AG04450 (cell line): ENCODE data around the gene SOD2. TPM values are rescaled to one million over a fixed set of nuclear protein-coding genes. Genes with fewer than 3 reads are reported as not detected.
"Not testable (repeated sequence)": the region's sequence is repeated elsewhere in the genome, so short reads cannot be mapped to it uniquely, and the experiment has no call there.

Experiments used
- CTCF ChIA-PET: fragments of 300-600, 350-600 bp; formaldehyde crosslinking; extraction: SDS; loops from one replicate; lab custom pipeline; 2022; ENCODE audit warnings: antibody characterized with exemption, inconsistent platforms; lab: Charles Lee
- POLR2A ChIA-PET: fragments of 350-600 bp; formaldehyde crosslinking; extraction: SDS; loops from one replicate; lab custom pipeline; 2021; ENCODE audit warnings: antibody characterized with exemption, inconsistent platforms; lab: Yijun Ruan, JAX
- DNase-seq: peaks from one replicate; pipeline ENCODE4 v3.0.0-alpha.2; 2011; ENCODE audit warnings: low read depth, low spot score
- H3K27ac ChIP-seq: one replicate; pipeline ENCODE4 v1.5.1; 2012; ENCODE audit warnings: low read depth, low read length, control low read depth
- H3K27me3 ChIP-seq: one replicate; pipeline ENCODE4 v1.6.0; 2012; ENCODE audit warnings: low read length; ENCODE audit not compliant: control insufficient read depth, insufficient read depth
- H3K4me3 ChIP-seq: 2 replicates; pipeline ENCODE4 v1.5.1; 2011; ENCODE audit warnings: mild to moderate bottlenecking, low read depth, low read length, control low read depth
- H3K9me3 ChIP-seq: 2 replicates; pipeline ENCODE4 v1.5.1; 2012; ENCODE audit warnings: low read length; ENCODE audit not compliant: control insufficient read depth, insufficient read depth
- polyA plus RNA-seq: library from polyadenylated mRNA; depleted of rRNA; stranded (reverse); fragments of >200 nt; gene quantifications from 2 replicates; pipeline ENCODE4 v1.2.3, GENCODE V29; 2011
- TF ChIP-seq, protein P1 (sequence below): IDR thresholded peaks from 2 replicates; pipeline ENCODE4 v1.5.1; 2011; ENCODE audit warnings: low read depth, low read length, control low read depth, inconsistent platforms

Gene SOD2
- polyA plus RNA-seq, 1 experiment, result 126 TPM

DNA sequence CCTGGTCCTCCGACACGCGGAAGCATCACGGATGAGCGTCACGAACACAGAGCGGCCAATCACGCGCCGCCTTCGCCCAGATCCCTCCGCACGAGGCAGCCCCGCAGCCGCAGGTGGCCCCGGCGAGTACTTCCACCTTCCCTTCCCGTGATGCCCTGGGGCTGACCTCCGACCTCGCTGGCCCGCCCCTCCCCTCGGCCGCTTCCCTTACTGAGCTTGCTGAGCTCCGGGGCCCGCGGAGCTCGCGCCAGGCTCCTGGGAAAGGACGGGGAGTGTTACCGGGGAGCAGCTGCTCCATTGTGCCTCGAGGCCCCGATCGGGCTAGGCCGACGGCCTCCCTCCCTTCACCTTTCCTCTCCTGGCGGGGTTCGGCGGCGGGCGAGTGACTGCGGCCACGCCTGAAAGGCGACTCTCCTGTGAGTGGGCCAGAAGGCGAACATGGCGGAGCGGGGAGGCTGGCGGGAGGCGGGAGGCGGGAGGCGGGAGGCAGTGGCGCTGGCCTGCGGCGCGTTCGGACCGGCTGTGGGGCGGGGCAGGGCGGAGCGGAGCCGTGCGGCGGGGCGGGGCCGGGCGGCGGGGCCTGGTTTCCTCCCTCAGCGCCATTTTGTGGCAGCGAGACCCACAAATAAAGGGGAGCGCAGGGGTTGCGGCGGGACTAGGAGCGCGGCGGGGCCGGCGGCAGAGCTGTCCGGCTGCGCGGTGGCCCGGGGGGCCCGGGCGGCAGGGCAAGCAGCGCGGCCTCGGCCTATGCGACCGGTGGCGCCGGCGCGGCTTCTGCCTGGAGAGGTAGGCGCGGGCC is 34.1 kb upstream of the SOD2 start, which contains the start of gene WTAP:
Gene WTAP (plus strand): TSS at position 589 of the 799 bp plus-strand sequence. CDS start 8,760 bp downstream, outside the sequence.
- Histone ChIP-seq H3K27me3 (no peaks in the 10 kb centered on the region), H3K27ac (peak within 1 kb of the TSS; percentile 98), H3K9me3 (no peaks in the 10 kb centered on the region; the same call in 1 of the 2 replicates), H3K4me3 (peak within 1 kb of the TSS; percentile 86)
- DNase-seq, result peak; percentile 83
- TF ChIP-seq, protein P1, sequence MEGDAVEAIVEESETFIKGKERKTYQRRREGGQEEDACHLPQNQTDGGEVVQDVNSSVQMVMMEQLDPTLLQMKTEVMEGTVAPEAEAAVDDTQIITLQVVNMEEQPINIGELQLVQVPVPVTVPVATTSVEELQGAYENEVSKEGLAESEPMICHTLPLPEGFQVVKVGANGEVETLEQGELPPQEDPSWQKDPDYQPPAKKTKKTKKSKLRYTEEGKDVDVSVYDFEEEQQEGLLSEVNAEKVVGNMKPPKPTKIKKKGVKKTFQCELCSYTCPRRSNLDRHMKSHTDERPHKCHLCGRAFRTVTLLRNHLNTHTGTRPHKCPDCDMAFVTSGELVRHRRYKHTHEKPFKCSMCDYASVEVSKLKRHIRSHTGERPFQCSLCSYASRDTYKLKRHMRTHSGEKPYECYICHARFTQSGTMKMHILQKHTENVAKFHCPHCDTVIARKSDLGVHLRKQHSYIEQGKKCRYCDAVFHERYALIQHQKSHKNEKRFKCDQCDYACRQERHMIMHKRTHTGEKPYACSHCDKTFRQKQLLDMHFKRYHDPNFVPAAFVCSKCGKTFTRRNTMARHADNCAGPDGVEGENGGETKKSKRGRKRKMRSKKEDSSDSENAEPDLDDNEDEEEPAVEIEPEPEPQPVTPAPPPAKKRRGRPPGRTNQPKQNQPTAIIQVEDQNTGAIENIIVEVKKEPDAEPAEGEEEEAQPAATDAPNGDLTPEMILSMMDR, result no peak
- ChIA-PET CTCF (interaction anchor here (1.2 to 1.4 kb wide), 2 partner anchors 26 to 36 kb away, joined by 3 to 9 read pairs; no protein-coding TSS in a partner anchor), POLR2A (interaction anchor here (0.6 to 2.4 kb wide), 12 partner anchors 10 to 361 kb away, joined by 3 to 18 read pairs (median 5); partner anchors contain the start of genes ACAT2, MRPL18, SOD2 and TCP1)

DNA sequence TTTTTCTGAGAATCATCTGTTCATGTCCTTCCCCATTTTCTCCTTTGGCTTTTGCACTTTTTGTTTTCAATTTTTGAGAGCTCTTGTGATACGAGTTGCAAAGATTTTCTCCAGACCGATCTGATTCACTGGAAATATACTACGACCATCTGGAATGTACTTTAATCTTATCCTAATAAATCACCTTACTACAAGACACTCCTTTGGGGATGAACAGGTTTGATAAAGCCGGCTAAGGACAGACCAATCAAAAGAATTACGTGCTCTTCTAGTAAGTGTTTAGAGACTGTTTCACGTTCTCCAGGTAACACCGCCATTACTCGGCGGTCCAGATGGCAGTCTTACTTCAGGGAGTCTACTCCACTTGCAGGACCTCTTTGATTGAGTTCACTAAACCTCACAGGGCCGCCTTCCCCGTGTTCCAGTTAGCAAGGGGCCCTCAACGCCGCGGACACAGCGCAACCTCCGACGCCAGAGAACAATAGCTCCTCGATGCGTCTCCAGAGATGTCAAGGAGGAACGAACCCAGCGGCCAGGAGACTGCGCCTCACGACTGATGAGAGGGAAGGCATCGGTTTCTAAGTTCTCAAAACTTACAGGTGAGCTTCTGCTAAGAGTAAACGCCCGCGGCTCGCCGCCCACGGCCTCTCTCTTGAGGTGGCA is 33.3 kb upstream of the SOD2 start:
- peak overlapping the region; percentile 84 for H3K4me3 ChIP-seq
- ChIA-PET POLR2A (interaction anchor here (0.6 to 2.4 kb wide), 8 partner anchors 9 to 280 kb away, joined by 3 to 18 read pairs (median 10); partner anchors contain the start of genes ACAT2, MRPL18, SOD2 and TCP1), CTCF (interaction anchor here (1.2 to 1.4 kb wide), 2 partner anchors 25 to 35 kb away, joined by 3 to 9 read pairs; no protein-coding TSS in a partner anchor)
- no peaks in the 10 kb centered on the region; the same call in 1 of the 2 replicates for H3K9me3 ChIP-seq
- peak overlapping the region; percentile 98 for H3K27ac ChIP-seq
- no peaks in the 10 kb centered on the region for H3K27me3 ChIP-seq
- DNase-seq, result no peak
- TF ChIP-seq, protein P1, result no peak

DNA sequence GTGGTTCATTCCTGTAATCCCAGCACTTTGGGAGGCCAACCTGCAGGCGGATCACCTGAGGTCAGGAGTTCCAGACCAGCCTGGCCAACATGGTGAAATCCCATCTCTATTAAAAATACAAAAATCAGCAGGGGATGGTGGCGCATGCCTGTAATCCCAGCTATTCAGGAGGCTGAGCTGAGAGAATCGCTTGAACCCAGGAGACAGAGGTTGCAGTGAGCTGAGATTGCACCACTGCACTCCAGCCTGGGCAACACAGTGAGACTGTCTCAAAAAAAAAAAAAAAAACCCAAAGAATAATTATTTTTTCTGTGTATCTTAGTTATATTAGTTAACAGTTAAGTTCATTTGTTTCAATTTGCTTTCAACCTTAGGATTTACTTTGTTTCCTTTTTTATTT is 32.2 kb upstream of the SOD2 start:
- H3K4me3 ChIP-seq, H3K27me3 ChIP-seq, H3K9me3 ChIP-seq, H3K27ac ChIP-seq, CTCF ChIA-PET, POLR2A ChIA-PET, DNase-seq: not testable (repeated sequence)

DNA sequence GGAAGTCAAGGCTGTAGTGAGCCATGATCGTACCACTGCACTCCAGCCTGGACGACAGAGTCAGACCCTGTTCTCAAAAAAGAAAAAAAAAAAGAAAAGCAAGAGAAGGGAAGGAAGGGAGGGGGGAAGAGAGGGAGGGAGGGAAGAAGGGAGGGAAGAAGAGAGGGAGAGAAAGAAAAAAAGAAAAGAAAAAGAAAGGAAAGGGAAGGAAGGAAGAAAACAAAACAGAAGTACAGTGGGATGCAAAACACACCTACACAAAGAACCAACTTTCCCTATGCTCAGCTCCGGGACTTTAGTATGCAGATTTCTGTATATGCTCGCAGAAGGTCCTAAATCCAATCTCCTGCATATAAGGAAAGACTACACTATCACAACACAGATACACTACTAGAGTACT is 31.7 kb upstream of the SOD2 start:
- H3K27me3 ChIP-seq, result no peaks in the 10 kb centered on the region
- TF ChIP-seq, protein P1, result no peak
- ChIA-PET POLR2A (no interaction called here), CTCF (no interaction called here)
- no peak overlapping the region for H3K4me3 ChIP-seq
- no peak overlapping the region for H3K27ac ChIP-seq
- no peak for DNase-seq
- H3K9me3 ChIP-seq, result no peaks in the 10 kb centered on the region; the same call in 1 of the 2 replicates

DNA sequence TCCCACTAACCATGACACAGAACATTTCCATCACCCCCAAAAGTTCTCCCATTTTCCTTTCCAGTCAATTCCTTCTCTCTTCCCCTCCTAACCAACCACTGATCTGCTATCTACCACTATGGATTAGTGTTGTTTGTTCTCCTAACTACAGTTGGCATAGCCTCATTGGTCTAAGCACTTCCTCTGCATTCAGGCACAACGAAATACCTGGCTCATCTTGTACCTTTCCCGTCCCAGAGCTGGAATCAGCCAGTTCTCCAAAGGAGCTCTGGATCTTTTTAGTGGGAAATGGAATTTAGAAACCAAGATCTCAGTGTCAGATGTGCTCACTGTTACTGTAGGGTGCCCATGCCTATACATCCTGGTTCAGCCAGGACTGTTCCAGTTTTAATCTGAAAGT is 30.2 kb upstream of the SOD2 start:
- Histone ChIP-seq H3K9me3 (no peaks in the 10 kb centered on the region; the same call in 1 of the 2 replicates), H3K27ac (no peak overlapping the region), H3K27me3 (no peaks in the 10 kb centered on the region), H3K4me3 (no peak overlapping the region)
- ChIA-PET POLR2A (no interaction called here), CTCF (no interaction called here)
- DNase-seq, result no peak
- TF ChIP-seq, protein P1, result no peak
